NAMALWA (cell line): ENCODE measurements around the gene CLIC4.
"Not testable (repeated sequence)": the region's sequence is repeated elsewhere in the genome, so short reads cannot be mapped to it uniquely, and the experiment has no call there.

ENCODE experiments used
- DNase-seq: peaks from one replicate; pipeline ENCODE4 v3.0.0-alpha.2; 2015; ENCODE audit warnings: low spot score

The CLIC4 gene

DNA sequence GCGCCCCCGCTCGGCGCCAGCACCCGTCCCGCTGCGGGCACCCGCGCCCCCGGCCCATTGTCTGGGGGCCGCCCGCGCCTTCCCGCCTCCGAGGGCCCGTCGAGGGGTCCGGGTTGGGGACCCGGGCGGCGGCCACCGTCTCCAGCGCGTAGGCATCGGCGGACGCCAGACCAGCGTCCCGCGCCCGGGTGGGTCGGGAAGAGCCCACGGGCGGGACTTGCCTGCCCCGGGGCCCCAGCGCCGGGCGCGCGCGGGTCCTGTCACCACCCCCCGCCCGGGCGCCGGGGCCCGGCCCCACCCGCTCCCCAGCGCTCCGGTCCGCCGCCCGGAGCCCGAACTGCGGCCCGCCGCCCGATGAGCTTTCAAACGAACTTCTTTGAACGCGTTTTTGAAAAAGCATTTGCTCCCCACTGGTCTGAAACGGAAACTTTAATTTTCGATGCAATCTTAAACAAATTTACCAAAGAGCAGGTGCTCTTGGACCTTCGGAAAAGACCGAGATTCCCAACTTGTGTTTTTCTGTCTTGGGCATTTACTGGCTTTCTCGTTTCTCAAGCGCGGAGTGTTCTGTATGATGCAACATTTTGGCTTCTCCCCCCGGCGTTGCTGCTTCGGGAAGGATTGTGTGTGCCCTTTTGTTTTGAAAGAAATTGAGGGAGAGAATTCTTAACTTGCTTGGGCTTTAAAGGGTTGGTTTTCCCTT, 615 bp downstream of the CLIC4 start:
- peak; percentile 65 for DNase-seq

DNA sequence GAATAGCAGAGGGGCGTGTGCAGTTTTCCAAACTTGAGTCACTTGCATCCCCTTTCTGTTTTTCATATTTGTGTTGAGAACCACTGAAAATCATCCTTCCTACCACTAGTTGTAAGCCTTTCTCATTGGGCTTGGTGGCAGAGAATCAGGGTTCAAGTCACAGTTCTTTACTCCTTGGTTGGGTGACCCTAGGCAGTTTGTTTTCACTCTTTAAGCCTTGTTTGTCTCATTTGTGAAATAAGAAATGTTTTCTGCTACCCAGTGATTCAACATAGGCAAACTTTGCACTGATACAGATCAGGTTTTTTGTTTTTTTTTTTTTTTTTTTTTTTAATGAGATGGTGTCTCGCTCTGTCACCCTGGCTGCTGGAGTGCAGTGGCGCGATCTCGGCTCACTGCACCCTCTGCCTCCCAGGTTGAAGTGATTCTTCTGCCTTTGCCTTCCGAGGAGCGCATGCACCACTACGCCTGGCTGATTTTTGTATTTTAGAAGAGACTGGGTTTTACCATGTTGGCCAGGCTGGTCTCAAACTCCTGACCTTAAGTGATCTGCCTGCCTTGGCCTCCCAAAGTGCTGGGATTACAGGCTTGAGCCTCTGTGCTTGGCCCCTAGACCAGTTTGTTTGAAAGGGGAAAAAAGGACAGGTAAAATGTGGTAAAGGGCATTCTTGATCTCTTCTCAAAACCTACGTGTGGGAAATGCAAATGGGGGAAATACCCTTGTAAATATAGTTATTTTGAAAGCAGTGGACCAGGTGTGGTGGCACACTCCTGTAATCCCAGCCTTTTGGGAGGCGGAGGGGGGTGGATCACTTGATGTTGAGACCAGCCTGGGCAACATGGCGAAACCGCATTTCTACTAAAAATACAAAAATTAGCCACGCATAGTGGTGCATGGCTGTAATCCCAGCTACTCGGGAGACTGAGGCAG, 3.2 kb downstream of the CLIC4 start:
- peak; percentile 92 for DNase-seq

DNA sequence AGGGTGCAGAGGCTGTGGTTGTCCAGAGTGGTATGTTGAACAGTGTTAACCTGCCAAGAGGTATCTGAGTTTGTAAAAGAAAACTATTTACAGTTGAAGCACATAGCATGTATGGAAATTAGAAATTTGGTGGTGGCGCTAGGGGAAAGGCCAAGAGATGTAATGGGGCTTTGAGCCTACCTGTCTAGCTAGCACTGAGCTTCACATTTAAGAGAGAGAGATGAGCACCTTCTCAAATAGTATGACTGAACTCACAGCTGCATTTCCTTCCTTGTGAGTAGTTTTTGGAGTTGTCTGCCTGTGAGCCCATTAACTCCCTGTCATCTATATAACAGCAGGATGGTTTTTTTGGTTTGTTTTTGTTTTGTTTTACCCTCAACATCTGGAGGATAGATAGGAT, 4.0 kb downstream of the CLIC4 start:
- DNase-seq, result peak; percentile 66

DNA sequence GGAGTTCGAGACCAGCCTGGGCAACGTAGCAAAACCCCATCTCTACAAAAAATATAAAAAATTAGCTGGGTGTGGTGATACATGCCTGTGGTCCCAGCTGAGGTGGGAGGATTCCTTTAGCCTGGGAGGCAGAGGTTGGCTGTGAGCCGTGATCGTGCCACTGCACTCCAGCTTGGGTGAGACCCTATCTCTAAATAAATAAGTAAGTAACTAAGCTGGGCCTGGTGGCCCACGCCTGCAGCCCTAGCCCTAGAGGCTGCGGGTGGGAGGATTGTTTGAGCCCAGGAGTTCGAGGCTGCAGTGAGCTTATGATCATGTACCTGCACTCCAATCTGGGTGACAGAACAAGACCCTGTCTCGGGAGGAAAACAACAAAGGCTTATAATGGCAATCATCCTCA, 4.6 kb downstream of the CLIC4 start:
- DNase-seq, result no peak

DNA sequence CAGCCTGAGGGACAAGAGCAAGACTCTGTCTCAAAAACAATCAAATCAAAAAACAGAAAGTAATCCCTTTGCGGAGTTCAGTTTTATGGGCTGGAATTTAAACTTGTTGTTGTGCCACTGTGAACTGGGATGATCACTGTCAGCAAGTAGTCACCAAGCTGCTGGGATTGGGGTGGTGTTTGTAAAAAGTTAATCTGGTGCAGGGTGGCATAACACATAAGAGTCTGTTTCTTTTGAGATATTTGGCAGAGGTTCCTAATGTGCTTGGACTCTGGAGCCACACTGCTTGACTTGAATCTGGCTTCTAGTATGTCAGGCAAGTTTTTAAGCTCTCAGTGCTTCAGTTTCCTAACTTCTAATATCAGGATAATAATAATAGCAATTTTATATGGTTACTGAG, 6.6 kb downstream of the CLIC4 start:
- no peak for DNase-seq

DNA sequence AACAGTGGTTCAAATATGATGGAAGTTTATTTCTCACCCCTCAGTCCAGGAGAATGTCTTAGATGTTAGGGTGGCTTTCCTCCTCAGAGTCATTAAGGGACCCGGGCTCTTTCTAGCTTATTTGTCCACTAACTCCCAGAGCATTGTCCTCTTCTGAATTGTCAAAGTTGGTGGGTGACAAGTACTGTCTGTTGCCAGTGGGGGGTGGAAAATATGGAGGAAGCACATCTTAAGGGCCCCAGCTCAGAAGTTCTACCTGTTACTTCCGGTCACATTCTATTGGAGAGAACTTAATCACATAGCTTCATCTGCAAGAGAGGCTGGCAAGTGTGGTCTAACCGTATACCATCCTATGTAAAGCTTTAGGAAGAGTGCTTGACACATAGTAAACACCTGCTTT, 7.1 kb downstream of the CLIC4 start:
- no peak for DNase-seq

DNA sequence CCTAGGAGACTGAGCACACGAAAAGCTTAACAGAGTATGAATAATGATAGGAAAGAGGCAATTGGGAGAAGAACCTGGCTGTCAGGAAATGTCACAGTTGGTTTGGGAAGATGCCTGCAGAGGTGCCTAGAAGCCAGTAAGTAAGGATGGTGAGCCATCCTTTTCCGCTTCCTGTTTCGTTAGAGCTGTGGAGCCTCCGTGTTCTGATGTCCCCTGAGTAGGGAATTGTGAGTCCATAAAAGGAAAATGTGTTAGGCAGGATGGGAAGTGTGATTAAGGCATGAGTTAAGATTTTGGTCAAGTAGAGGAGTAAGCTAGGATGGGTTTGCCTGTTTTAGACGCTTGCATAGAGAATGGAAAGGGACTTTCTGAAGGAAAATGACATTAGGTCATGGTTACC, 9.0 kb downstream of the CLIC4 start:
- no peak for DNase-seq

DNA sequence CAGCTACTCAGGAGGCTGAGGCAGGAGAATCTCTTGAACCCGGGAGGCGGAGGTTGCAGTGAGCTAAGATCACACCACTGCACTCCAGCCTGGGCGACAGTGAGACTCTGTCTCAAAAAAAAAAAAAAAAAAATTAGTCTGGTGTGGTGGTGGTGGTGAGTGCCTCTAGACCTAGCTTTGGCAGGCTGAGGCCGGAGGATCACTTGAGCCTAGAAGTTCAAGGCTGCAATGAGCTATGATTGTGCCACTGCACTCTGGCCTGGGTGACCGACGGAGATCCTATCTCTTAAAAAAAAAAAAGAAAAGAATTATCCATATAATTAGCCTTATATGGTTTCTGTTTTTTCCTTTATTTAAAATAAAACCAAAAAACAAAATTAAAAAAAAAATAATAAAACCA, 10.1 kb downstream of the CLIC4 start:
- DNase-seq, result not testable (repeated sequence)

DNA sequence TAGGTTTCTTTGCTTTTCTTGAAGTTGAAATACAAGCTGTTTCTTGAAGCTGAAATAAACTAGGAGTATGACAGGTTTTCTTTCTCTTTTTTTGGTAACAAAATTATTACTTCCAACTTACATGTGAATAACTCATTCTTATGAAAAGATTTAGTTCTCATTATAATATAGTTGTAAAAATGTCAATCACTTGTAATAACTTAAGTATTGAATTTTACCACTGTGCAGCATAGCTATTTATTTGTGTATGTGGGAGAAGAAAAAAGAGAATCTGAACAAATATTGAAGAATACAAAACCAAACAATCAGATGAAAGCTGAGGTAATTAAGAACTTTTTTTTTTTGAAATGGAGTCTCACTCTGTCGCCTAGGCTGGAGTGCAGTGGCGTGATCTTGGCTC, 11.1 kb downstream of the CLIC4 start:
- no peak for DNase-seq

DNA sequence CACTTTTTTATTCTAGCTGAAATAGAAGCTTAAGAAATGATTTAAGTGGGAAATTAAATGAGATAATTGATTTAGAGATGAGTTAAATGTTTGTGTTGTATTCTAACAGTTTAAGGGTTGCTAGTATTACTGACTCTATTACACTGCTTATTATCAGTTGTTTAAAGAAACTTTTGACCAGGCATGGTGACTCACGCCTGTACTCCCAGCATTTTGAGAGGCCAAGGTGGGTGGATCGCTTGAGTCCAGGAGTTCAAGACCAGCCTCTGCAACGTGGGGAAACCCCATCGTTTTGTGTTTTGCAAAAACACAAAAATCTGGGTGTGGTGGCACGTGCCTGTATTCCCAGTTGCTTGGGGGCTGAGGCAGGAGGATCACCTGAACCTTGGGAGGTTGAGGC, 14.2 kb downstream of the CLIC4 start:
- no peak for DNase-seq

DNA sequence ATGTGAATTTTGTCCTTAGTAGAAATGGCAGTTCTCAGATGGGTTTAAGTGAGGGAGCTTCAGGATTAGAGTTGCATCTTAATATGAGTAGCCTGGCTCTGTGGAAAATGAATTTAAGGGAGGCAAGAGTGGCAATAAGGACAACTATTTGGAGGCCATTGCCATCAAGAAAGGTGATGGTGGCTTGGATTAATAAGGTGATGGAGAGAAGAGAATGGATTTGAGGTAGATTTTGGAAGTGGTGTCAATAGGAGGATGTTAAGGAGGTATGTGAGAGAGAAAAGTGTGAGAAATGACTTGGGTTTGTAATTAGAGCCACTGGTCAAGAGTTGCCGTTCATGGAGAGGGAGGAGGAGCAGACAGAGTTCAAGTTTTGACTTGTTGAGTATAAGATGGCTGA, 16.3 kb downstream of the CLIC4 start:
- no peak for DNase-seq

DNA sequence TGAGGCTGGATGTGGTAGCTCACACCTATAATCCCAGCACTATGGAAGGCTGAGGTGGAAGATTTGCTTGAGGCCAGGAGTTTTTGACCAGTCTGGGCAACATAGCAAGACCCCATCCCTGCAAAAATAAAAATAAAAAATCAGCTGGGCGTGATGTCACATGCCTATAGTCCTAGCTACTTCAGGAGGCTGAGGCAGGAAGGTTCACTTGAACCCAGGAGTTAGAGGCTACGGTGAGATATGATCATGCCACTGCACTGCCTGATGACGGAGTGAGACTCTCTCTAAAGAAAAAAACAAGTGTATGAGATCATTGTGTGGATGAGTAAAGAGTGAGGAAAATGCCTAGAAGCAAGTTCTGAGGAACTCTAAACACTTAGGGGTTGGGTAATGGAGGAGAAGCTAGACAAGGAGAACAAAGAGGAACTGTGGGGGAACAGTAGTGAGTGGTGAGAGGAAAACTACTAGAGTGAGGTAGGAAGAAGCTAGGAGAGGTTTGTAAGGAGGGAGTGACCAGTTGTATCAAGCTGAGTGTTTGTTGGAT, 17.0 kb downstream of the CLIC4 start:
- no peak for DNase-seq

DNA sequence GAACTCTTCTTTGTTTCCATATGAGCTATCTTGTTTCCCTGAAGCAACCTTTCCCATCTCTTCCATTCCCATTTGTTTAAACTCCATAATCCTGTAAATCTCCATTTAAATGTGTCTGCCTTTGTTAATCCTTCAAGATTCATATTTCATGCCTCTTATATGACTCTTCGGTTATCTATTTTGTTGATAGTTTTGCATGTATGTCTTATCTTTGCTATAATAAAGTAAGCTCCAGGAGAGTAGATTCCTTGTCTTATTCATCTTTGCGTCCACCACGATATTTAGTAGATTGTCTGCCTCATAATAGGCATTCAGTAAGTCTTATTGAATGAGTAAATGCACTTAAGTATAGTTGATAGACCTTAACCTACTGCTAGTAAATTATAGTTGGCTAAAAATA, 18.4 kb downstream of the CLIC4 start:
- no peak for DNase-seq

DNA sequence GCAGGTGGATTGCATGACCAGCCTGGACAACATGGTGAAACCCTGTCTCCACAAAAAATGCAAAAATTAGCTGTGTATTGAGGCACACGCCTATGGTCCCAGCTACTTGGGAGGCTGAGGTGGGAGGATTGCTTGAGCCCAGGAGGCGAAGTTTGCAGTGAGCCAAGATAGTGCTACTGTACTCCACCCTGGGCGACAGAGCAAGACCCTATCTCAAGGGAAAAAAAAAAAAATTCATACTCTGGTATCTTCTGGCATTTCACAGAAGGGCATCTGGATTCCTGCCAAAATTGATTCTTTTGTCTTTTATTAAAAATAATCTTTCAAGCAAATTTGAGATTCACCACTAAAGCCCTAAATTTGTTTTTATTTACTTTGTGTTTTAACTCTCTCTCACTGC, 19.2 kb downstream of the CLIC4 start:
- no peak for DNase-seq

DNA sequence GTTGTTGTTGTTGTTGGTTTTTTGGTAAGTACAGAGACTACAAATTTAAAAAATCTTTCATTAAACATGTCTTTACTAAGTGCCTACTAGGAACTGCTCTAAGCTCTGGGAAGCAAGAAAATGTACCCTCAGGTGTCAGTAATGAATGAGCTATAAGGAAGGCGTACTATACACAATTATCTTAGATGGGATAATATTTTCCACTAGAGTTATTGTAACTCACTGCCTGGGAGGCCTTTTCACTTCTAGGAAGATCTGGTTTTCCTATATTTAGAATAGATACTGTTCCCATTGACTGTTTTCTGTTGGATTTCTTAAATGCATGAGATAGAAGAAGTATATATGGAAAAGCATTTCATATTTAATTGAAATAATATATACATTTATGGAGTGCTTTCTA, 19.6 kb downstream of the CLIC4 start:
- no peak for DNase-seq

DNA sequence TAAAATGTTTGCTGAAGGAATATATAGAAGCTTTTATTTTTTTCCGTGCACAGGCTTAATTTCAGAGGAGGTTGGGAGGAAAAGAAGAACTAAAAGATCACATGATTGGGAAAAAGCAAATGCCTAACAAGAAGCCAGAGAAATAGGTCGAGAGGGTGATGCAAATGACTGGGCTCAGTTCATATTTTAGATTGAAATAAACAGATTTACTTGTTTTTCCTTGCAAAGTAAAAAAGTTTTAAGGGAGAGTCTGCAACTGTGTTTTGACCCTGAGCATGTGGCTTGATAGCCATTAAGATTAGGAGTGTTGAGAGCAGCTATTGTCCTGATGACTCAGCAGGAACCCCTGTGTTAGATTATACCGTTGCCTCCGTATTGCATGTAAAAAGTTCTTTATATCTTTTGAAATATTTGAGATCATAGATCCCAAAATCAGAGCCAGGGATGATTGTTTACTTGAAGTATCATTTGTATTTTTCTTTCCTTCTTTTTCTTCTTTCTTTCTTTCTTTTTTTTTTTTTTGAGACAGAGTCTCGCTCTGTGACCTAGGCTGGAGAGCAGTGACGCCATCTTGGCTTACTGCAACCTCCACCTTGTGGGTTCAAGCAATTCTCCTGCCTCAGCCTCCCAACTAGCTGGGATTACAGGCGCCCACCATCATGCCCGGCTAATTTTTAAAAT, 20.2 kb downstream of the CLIC4 start:
- no peak for DNase-seq

DNA sequence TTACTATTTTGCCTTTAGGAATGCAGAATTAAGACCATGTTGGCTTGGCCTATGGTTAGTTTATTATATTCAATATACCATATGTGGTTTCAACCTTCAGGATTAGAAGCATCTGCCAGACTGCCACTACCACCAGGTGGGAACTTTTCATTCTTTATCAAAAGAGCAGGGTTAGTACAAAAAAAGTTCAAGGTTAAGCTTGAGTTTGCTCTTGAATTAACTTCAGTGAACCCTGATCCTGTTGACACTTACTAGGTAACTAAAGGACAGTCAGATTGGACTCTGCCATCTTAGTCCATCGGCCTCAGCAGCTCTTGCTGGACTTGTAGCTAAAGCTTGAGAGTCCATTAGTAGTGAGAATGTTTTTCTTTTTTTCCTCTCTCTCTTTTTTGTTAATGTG, 22.1 kb downstream of the CLIC4 start:
- no peak for DNase-seq

DNA sequence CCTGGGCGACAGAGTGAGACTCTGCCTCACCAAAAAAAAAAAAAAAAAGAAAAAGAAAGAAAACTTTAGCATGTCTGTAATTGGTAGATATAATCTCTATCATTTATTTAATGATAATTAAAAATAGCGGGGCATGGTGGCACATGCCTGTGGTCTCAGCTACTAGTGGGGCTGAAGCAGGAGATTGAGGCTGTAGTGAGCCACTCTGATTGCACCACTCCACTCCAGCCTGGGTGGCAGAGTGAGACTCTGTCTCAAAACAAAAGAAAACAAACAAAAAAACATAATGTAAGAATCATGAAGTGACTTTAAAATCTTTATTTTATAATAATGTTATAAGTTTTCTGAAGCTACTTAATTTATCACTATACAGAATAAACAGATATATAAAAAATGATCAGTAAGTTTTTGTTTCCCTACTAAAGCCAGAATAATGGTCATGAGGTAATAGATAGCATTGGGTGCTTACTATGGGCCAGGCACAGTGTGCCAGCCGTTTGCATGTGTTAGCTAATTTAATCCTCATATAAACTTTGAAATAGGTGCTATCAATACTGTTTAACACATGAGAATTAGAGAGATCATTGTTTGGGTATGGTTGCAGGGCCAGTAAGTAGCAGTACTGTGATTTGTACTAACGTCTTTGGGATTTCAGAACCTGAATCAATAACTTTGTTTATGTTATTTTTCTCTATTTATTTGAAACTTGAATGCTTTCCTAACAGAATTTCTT, 23.8 kb downstream of the CLIC4 start:
- DNase-seq, result no peak

DNA sequence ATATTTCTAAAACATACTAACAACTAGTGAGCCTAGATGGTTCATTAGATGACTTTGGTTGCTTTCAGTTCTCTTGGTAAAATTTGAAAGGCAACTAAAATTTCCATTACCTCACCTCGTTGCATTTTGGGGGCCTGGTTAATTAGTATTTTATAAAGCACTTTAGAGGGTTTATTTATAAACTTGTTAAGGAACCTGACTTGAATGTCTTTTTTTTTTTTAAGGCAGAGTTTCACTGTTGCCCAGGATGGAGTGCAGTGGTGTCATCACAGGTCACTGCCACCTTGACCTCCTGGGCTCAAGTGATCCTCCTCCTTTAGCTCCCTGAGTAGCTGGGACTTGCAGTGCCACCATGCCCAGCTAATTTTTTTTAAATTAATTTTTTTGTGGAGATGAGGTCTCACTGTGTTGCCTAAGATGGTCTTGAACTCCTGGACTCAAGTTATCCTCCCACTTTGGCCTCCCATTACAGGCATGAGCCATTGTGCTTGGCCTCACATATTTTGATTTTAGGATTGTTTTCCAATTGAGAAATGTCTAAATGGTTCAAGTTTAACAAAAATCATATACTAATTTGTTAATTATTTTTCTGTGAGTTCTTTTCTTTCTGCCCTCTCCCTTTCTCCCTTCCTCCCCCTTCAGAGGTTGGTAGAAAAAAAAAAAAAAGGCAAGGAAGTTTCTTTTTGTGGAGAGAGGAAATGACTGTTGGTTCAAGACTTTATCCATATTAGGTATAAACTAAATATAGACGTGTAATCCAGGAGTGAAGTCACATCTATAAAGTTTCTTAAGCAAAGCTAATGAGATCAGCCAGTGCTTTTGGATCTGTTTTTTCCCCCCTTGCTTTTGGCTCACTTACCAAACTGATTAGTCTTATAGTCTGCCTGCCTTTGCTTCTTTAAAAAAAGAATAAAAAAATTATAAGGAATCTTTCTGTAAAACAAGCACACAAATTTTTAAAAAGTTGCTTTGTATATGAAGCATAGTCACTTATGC, 24.7 kb downstream of the CLIC4 start:
- peak; percentile 30 for DNase-seq

DNA sequence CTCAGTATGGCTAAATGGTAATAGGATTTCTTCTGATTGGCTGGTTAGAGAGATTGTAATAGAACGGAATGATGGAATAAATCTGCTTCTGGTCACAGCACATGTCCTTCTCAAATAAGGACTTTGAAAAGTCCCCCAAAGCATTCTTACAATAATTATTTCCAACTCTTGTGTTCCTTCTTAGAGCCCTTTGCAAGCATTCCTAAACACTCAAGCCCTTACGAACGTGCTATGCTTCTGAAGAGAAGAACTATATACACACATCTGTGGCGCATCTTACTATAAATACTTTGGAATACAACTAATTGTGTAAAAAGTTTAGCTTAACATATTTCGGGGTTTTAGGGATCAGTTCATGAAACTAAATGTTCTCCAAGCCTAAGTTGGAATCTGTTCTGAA, 25.6 kb downstream of the CLIC4 start:
- no peak for DNase-seq

DNA sequence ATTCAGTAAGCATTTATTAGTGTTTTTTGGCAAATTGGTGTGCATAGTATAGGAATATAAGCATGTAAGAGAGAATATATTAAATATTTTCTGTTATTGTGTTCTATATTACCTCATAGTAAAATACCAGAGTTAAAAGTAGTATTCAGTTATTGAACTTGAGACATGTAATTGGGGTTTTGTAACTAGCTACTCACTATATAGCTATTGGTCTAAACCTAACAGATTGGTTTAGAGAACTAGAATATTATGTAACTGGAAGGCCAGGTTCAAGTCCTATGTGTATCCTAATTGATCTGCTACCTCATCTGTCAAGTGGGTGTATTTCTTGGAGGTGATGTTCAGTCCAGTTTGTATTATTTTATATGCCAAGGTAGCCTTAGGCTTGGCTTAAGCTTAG, 26.3 kb downstream of the CLIC4 start:
- DNase-seq, result no peak
